Endometrium (tissue), 2 donors: ENCODE data around the gene ADNP.
"Not testable (repeated sequence)": the region's sequence is repeated elsewhere in the genome, so short reads cannot be mapped to it uniquely, and the experiment has no call there.

ENCODE experiments used
- FAIRE-seq: peaks from 2 replicates; lab custom pipeline; 2012; peaks lifted over from hg19 to GRCh38; lab: Jason Lieb, UNC
- donor health status: control.
- donor health status: control.

The ADNP gene

GRCh38 chr20:50900261-50900660 lies 31.0 kb downstream of the ADNP start:
- no peak for FAIRE-seq

GRCh38 chr20:50898475-50898874 lies 32.8 kb downstream of the ADNP start:
- no peak for FAIRE-seq

GRCh38 chr20:50895111-50895830 lies 36.0 kb downstream of the ADNP start:
- no peak for FAIRE-seq

- no peak for FAIRE-seq
Measured at GRCh38 chr20:50893620-50894019, 37.6 kb downstream of the ADNP start.

GRCh38 chr20:50892394-50892793 lies 38.8 kb downstream of the ADNP start:
- no peak for FAIRE-seq

- no peak for FAIRE-seq
Measured at GRCh38 chr20:50891138-50891537, 40.1 kb downstream of the ADNP start.

- FAIRE-seq, result no peak
Measured at GRCh38 chr20:50887576-50887975, 43.7 kb downstream of the ADNP start.

GRCh38 chr20:50886184-50886790 lies 45.0 kb downstream of the ADNP start:
- no peak for FAIRE-seq

GRCh38 chr20:50885781-50886180 lies 45.5 kb downstream of the ADNP start:
- no peak for FAIRE-seq

- FAIRE-seq, result no peak
Measured at GRCh38 chr20:50885068-50885467, 46.2 kb downstream of the ADNP start.

GRCh38 chr20:50883856-50884255 lies 47.4 kb downstream of the ADNP start:
- FAIRE-seq, result no peak

GRCh38 chr20:50881759-50882424 lies 49.3 kb downstream of the ADNP start:
- not testable (repeated sequence) for FAIRE-seq

- no peak for FAIRE-seq
Measured at GRCh38 chr20:50879649-50880550, 51.3 kb downstream of the ADNP start.

- no peak for FAIRE-seq
Measured at GRCh38 chr20:50877232-50877743, 53.9 kb downstream of the ADNP start.

GRCh38 chr20:50876816-50877215 lies 54.4 kb downstream of the ADNP start:
- FAIRE-seq, result no peak

- no peak for FAIRE-seq
Measured at GRCh38 chr20:50876063-50876685, 55.1 kb downstream of the ADNP start.

GRCh38 chr20:50874758-50875665 lies 56.2 kb downstream of the ADNP start:
- no peak for FAIRE-seq

GRCh38 chr20:50874111-50874757 lies 57.0 kb downstream of the ADNP start:
- FAIRE-seq, result no peak

- FAIRE-seq, result no peak
Measured at GRCh38 chr20:50873585-50873984, 57.7 kb downstream of the ADNP start.
